ACHN (cell line): ENCODE measurements around the gene HS6ST3.

Experiments
- DNase-seq: peaks from one replicate; pipeline ENCODE4 v3.0.0-alpha.2; 2015
- in situ Hi-C: cut with HindIII; loops from 2 replicates; pipeline ENCODE4 v1.10.0; 2017; ENCODE audit warnings: low sequenced_read_pairs, low pct_ligation_motif_present, low pct_unique_long_range_greater_than_20kb

HS6ST3 gene

DNA sequence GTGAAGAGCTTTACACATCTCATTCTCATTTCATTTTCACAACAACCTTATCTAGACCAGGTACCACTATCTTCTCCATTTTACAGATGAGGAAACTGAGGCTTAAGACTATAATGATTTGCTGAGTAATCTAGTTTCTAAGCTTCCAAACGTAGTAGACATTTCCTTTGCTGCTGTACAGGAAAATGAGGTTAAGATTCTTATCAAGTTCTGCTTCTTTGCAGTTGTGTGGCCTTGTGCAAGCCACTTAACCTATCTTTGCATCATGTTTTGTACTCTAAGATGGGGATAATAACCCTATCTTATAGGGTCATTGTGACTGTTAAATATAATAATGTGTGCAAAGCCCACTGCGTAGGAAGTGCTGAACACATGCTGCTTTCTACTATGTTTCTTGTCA lies 307.9 kb downstream of the HS6ST3 start:
- DNase-seq, result no peak
- in situ Hi-C loops, result no loop called here

DNA sequence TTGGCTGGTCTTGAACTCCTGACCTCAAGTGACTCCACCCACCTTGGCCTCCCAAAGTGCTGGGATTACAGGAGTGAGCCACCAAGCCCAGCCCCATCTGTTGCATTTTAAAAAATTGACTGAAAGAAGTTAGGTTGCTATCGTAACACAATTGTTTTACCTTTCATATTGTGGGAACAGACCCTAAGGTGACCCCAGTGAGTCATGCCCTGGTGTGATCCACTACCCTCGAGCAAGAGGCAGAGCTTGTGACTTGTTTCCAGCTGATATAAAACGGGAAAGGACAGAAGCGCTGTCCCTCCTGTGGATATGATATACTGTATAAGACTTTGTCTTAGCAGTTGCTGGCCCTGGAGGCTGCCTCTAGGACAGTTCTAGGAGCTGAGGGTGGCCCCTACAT lies 308.6 kb downstream of the HS6ST3 start:
- DNase-seq, result no peak

DNA sequence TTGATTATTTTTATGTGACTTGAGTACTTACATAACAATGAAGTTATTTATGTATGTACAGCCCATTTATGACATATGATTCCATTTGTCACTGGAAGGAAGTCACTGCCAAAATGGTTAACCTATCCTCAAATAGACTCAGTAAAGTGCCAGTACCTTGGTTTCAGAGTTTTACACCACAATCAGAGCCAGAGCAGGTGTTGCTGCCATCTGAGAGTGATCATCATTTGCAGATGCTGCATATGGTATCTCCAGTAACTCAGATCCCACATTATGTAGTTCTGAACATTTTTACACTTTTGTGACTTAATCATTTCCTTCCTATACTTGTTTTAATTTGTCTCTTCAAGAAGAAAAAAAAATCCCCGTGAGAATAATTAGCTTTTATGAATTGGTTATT lies 313.3 kb downstream of the HS6ST3 start:
- no peak for DNase-seq
- in situ Hi-C loops, result no loop called here

More for the DNA sequence above, 308.6 kb downstream of the HS6ST3 start:
- in situ Hi-C loops, result no loop called here

DNA sequence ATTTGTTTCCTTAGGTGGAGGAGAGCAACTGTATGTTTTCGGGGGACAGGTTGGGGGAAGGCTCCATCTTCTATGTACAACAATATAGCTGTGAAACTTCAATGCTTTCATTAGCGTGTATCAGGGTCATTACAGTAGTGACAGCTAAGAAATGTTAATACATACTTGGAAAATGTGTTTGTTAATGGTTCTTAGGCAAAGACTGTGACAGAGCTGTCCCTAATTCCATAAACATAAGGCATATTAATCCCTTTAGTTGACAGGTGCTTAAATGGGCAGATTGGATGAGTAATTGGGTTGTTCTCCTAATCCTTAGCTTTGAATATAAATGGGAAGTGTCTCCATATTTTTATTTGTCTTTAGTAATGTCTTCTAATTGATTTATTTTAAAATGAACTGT lies 313.7 kb downstream of the HS6ST3 start:
- in situ Hi-C loops, result no loop called here
- no peak for DNase-seq

DNA sequence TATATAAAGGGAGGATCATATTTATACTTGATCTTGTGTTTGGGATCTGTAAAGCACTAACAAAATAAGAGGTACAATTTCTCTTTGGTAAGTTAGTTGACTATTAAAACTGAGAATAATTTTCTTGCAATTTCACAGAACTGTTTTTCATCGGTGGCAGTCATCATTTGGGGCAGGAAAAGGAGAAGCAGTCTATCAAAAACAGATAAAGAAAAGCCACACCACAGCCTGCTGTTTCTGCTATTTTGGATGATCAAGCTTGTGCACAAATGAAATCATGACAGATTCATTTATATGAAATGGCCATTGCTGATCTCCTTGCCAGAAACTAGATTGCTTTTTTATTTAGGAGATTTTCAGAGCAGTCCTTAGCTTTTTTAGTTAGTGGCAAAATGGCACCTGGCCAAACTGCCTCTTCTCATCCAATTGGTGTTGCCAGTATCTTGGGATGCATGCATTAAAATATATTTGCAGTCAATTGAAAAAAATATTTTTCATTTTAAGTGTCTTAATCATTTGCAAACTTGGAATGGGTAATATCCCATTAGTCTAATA lies 326.0 kb downstream of the HS6ST3 start:
- in situ Hi-C loops, result no loop called here

DNA sequence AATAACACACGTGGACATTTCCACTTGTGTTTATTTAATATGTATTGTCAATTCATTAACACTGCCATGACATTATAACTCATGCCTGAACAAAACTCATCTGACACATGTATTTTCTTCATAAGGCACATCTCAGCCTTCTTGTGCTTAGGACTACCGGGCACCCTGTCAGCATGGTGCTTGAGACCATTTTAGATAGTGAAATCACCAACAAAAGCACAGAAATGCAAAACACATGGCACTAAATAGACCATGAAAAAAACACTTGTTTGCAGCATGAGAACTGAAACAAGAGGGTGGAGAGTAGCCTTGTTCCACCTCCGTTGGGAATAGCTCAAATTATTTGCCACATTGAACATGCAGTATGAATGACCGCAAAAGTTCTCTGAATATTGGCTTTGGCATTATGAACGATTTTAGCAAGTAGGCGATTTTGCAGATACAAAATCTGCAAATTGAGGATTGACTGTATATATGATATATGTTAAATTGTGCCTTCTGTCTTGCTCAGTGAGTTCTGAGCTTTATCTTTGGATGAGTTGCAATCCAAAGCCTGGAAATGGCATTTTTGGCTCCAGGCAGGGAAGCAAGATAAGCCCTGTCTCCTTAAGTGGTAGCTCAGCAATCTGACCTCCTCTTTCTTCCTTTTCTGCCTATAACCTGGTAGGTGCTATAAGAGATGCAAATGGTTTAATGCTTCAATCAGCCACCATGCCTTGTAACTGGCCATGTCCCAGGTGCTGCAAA lies 328.2 kb downstream of the HS6ST3 start:
- no peak for DNase-seq
- in situ Hi-C loops, result no loop called here

More for the DNA sequence above, 326.0 kb downstream of the HS6ST3 start:
- no peak for DNase-seq

DNA sequence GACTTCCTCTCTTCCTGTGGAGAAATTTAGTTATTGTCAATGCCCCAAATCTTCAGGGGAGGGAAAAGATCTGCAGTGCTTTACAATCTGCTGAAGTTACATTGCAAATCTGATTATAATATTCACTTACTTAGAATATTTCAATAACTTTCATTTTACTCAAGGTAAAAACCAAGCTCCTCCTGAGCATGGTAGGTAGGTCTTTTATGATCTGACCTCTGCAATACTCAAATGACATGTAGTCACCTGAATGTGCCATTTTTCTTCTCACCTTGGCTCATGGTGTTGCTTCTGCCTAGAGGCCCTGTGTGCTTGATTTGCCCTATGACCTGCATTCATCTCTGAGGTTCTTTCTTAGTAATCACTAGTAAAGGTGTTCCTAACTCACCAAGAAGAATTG lies 331.4 kb downstream of the HS6ST3 start:
- in situ Hi-C loops, result no loop called here

DNA sequence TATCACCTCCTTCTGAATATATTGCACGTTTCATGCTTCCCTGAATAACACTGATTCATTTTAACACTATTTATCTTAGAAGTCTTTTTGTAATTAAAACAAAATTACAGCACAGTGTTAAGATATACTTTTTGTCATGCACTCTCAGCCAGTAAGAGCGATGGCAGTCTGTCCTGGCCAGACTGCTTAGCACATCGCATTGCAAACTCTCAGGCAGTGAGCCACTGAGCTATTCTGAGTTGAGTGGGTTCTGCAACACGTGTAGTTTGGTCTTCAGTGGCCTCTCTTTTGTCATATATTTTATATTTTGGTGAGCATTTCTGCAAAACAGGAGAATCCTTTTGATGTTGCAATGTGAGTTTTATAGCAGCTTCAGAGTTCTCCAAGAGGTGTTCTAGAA lies 332.1 kb downstream of the HS6ST3 start:
- DNase-seq, result no peak
- in situ Hi-C loops, result no loop called here

More for the DNA sequence above, 331.4 kb downstream of the HS6ST3 start:
- DNase-seq, result no peak

DNA sequence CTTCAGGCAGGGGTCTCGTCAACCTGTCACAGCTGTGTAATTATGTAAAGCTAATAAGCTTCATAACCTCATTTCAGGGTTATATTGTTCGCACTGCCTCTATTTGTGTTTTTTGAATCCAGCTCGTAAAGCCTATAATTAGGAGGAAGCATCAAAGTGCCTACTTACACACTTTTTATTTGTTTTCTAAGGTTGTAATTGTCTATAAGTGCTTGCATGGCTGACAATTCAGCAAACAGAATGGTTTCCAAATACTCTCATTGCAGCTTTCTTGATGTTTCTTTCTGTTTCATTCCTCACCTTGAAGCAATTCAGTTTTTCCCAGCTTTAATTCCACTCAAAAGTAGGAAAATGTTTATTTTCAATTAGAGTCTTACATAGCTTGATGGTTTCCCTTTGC lies 336.3 kb downstream of the HS6ST3 start:
- in situ Hi-C loops, result no loop called here
- DNase-seq, result no peak

DNA sequence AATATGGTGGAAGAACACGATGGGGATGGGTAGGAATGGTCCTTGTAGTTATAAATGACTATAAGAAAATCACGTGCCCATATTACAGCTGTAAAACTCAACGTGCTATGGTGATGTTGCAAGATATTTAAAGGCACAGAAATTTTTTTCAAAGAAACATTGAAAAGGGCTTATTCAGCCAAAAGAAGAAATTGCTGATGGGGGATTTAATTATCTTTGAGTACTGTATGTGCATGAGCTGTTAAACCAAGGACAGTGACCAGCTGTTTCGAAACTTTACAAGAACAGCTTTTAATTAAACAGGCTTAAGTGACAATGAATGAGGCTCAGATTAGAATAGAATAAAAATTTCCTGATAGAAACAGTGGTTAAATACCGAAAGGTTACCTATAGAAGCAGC lies 339.0 kb downstream of the HS6ST3 start:
- in situ Hi-C loops, result no loop called here
- DNase-seq, result no peak

DNA sequence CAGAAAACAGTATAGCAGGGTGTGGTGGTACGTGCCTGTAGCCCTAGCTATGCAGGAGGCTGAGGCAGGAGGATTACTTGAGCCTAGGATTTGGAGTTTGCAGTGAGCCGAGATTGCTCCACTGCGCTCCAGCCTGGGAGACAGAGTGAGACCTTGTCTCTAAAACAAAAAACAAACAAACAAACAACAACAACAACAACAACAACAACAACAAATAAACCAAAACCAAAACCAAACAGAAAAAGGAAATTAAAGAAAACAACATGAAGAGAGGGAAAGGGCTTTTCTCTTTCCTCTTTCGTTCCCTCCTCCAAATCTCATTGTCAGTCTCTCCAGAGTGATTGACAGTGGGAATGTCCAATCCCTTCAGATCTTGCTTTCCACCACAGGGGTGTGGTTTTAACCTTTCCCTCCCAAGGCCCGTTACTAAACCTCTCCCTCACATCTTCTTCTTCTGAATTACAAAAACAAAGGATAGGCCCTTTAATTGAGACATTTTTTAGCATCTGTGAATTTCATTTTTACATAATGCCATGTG lies 341.2 kb downstream of the HS6ST3 start:
- no peak for DNase-seq
- in situ Hi-C loops, result no loop called here

DNA sequence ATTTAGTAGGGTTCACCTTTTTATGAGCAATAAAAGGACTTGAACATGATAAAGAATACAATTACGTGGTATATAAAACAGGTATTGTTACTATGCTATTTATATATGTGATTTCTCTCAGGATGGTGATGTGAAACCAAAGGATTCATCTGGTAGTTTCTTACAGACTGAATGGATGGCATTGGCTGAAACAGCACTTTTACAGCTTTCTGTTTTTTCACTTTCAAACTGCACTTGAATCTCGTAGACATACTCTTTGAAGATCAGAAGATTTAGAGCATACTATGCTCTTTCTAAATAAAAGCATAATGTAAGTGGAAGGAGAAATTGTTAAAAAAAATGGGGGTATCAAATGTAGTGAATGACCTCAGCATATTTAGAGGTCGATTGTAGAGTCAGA lies 354.8 kb downstream of the HS6ST3 start:
- DNase-seq, result no peak
- in situ Hi-C loops, result no loop called here

DNA sequence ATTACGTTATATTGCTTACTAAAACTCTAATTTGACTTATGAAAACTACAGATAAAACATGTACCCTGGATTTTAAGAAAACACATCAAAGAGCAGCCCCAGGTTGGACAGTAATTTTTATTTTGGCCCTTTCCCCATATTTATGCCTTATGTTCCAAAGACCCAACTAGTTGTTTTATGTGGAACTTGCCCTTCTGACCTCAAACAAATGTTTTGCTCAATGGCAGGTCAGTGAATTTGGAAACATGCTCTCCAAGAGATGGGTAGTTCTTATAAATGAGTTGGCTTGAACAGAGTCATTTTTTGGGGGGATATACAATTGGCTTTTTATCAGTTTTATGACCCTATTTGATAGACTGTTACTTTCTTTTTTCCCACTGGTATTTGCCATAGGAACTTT lies 360.0 kb downstream of the HS6ST3 start:
- in situ Hi-C loops, result no loop called here
- no peak for DNase-seq

DNA sequence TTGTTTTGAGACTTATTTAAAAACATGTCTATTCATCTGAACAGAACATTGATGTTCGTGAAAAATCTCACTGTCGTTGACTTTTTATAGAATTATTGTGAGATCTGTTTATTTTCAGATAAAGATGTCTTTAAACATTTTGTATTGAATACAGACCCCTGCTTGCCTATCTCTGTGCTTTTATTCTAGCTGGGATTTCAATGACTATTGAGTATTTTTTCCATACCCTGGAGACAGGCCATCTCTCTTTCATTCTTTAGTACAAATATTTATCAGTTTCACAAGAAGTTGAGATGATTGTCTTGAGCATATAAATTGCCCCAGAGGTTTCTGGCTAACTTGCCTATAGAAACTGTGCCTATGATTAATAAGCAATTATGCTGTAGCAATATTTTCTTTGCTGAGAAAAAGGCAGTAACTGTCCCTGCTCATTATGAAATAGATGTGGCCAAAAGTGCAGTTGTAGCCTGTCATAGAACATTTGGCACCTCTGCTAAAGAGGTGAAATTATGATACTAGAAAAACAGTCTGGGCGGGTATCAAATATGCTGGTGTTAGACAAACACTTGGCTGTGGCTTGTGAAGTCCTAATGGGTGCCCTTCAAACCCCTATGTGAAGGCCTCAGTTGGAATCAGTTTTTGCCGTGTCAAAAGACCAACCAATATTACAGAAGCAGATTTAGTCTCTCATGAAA lies 360.6 kb downstream of the HS6ST3 start:
- no peak for DNase-seq
- in situ Hi-C loops, result no loop called here

DNA sequence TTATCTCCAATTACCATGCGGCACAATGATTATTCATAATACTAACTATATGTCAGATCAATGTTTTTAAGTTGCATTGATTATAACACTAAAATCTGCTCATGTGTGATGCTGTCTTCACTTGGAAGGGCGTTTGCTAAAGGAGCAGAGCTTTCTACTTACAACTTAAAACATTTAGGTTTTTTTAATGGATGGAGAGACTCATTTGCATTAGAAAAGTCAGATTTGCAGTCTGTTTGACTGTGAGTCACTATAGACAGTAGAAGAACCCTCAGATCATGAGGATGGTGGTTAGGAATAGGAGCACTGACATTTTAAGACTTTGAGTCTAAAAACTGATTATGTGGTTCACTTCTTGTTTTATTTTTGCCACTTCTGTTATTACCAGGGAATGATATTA lies 364.6 kb downstream of the HS6ST3 start:
- in situ Hi-C loops, result no loop called here
- no peak for DNase-seq

DNA sequence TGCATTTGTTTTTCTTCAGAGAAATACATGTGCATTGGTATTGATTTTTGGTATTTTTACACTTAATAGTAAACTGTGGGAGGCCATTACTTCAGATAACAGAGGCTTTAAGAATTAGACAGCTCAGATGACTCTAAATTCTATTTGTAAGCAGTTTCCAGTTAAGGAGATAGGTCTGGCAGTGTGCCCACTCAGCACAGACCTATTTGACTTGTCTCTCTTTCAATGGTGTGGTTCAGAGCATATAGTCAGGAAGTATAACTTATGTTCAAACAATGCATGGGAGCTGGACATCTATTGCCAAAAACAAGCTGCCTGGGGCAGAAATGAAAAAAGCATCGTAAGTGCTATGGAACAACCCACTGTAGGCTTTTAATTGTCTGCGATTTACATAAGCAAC lies 370.7 kb downstream of the HS6ST3 start:
- in situ Hi-C loops, result no loop called here
- DNase-seq, result no peak

DNA sequence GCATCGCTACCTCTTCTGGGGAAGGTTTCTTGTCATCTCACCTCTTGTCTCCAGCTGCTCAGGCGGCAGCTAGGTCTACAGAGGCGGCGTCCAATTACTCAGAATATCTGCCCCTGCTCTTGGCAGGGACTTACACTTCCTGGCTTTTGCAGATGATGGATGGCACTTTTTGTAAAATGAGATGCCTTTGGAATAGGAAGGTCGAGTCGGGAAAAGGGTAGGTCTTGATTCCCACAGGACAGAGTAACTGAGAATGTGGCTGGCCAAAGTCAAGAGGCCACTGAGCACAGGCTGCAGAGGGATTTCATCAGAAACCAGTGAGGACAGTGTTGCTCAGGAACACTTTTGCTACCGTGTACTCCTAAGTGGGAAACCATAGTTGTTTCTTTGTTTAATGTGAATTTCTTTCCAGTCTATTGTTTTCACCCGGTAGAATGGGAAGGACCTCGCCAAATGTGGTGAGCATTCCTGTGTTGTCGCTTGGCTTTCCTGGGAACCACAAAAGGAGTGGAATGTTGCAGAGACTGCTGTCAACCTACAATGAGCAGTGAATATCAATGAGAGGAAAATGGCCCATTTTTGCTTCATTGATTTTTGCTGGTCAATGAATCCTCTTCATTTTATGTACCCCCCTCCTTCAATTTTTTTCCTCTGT lies 383.7 kb downstream of the HS6ST3 start:
- in situ Hi-C loops, result no loop called here
- no peak for DNase-seq

DNA sequence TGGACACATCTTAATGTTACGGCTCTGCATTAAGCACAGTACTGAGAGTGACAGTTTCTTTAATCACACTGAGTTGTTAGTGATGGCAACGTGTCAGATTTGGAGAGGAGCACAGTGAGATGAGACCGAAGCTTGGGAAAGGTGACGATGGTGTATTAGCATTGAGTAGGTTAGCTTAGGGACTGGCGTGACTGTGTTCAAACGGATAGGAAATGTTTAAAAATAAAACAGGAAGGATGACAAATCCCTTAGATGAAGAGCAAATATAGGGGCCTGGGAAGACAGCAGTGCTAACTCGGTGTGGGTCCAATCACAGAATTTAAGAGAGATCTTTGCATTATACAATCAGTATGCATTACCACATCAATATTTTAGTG lies 384.3 kb downstream of the HS6ST3 start:
- no peak for DNase-seq
- in situ Hi-C loops, result no loop called here

DNA sequence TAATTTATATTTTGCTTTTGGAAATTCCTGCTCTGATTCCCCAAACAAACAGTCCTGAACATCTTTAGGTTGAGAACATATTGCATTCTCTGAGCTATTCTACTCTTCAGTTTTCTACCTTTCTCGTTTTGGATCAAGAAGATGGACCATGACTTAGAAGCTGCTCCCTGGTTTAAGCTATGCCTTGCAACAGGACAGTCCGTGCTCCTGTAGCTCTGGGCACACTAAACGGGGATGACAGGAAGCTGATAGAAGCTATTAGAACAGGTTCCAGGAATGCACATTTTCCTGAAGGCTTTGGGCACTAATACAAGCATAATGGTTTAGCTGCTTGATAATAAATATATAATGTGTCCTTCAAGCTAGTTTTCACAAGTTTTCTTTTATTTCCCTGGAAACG lies 385.2 kb downstream of the HS6ST3 start:
- DNase-seq, result no peak
- in situ Hi-C loops, result no loop called here
